Hepatocyte (in vitro differentiated cells): Measurements from ENCODE around the gene RRP9. TPM values are rescaled to one million over a fixed set of nuclear protein-coding genes. Genes with fewer than 3 reads are reported as not detected.

Experiments
- DNase-seq: peaks from one replicate; pipeline ENCODE4 v3.0.0-alpha.2; 2016; ENCODE audit warnings: low spot score
- H2AFZ ChIP-seq: fragments of 200-600 bp; sonication (generic); 2 replicates; pipeline ENCODE4 v1.6.0; 2016; ENCODE audit warnings: antibody characterized with exemption, mild to moderate bottlenecking
- H3K27ac ChIP-seq: fragments of 200-600 bp; sonication (generic); 2 replicates; pipeline ENCODE4 v1.5.1; 2016; ENCODE audit warnings: mild to moderate bottlenecking
- H3K27me3 ChIP-seq: fragments of 200-600 bp; sonication (generic); 2 replicates; pipeline ENCODE4 v1.6.1; 2016
- H3K36me3 ChIP-seq: fragments of 200-600 bp; sonication (generic); replicated peaks from 2 replicates; pipeline ENCODE4 v1.5.1; 2016; ENCODE audit warnings: low read depth; ENCODE audit not compliant: insufficient read depth
- H3K4me1 ChIP-seq: fragments of 200-600 bp; sonication (generic); 2 replicates; pipeline ENCODE4 v1.5.1; 2016; ENCODE audit warnings: mild to moderate bottlenecking, moderate library complexity; ENCODE audit not compliant: insufficient read depth
- H3K4me2 ChIP-seq: fragments of 200-600 bp; sonication (generic); 2 replicates; pipeline ENCODE4 v1.6.0; 2016
- H3K4me3 ChIP-seq: fragments of 200-600 bp; sonication (generic); 2 replicates; pipeline ENCODE4 v1.5.1; 2016; ENCODE audit warnings: mild to moderate bottlenecking
- H3K79me2 ChIP-seq: fragments of 200-600 bp; sonication (generic); 2 replicates; pipeline ENCODE4 v1.6.0; 2017; ENCODE audit warnings: mild to moderate bottlenecking
- H3K9me2 ChIP-seq: fragments of 200-600 bp; sonication (generic); replicated peaks from 2 replicates; pipeline ENCODE4 v1.6.0; 2017; ENCODE audit warnings: mild to moderate bottlenecking; ENCODE audit not compliant: insufficient read depth
- H3K9me3 ChIP-seq: fragments of 200-600 bp; sonication (generic); 2 replicates; pipeline ENCODE4 v1.5.1; 2016; ENCODE audit warnings: low read depth, mild to moderate bottlenecking
- H4K20me1 ChIP-seq: fragments of 200-600 bp; sonication (generic); 2 replicates; pipeline ENCODE4 v1.6.0; 2016; ENCODE audit warnings: mild to moderate bottlenecking; ENCODE audit not compliant: insufficient read depth, poor library complexity, severe bottlenecking
- EZH2 ChIP-seq: fragments of 200-600 bp; sonication (generic); IDR thresholded peaks from 2 replicates; pipeline ENCODE4 v1.6.1; 2016; ENCODE audit warnings: antibody characterized with exemption, mild to moderate bottlenecking, borderline replicate concordance
- EZH2phosphoT487 ChIP-seq: fragments of 200-600 bp; sonication (generic); IDR thresholded peaks from one replicate; pipeline ENCODE4 v1.6.1; 2018; ENCODE audit warnings: antibody characterized with exemption, mild to moderate bottlenecking, low read depth, moderate library complexity; ENCODE audit not compliant: unreplicated experiment, severe bottlenecking
- WGBS: methylation state at CpG from one replicate; pipeline ENCODE4 v1.1.6; 2016; ENCODE audit warnings: low lambda C conversion rate; ENCODE audit errors: missing lambda C conversion rate; 5-methylcytosine and 5-hydroxymethylcytosine counted together
- polyA plus RNA-seq: library from polyadenylated mRNA; unstranded; fragments of >200 nt; fragmentation: Nextera tagmentation; extraction: Ambion mirVana; gene quantifications from 2 replicates; pipeline ENCODE4 v1.2.1, GENCODE V29; 2016
- total RNA-seq: library from RNA; depleted of rRNA; stranded (reverse); fragments of >200 nt; gene quantifications from 2 replicates; pipeline ENCODE4 v1.2.3, GENCODE V29; 2014
- TF ChIP-seq, protein P1 (sequence below): fragments of 200-600 bp; sonication (generic); IDR thresholded peaks from 2 replicates; pipeline ENCODE4 v1.5.1; 2016; ENCODE audit warnings: antibody characterized with exemption, mild to moderate bottlenecking; ENCODE audit not compliant: poor library complexity

RRP9 gene
- total and polyA plus RNA-seq, 2 experiments from 2014 or later = 17.5 to 32.8 TPM

DNA sequence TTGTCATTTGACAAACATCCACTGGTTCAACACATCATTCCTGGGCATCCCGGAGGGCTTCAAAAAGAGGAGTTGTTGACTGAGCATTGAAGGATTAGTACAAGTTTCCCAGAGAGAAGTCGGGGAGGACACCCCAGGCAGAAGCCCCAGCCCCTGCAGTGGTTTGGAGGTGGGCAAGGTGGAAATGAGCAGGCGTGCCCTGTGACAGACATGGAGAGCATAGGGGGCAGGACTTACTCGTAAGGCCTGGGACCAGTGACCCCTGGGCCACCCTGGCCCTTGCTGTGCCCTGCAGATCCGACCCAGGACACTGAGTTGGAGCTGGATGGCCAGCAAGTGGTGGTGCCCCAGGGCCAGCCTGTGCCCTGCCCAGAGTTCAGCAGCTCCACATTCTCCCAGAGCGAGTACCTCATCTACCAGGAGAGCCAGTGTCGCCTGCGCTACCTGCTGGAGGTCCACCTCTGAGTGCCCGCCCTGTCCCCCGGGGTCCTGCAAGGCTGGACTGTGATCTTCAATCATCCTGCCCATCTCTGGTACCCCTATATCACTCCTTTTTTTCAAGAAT is 6.4 kb upstream of the RRP9 start:
- Histone ChIP-seq H3K36me3 (no peaks in the 10 kb centered on the region), H3K27me3 (peaks cover under 1% of the 10 kb centered on the region), H3K4me3 (no peak overlapping the region), H3K4me2 (no peak overlapping the region), H3K27ac (no peak overlapping the region), H3K4me1 (peaks cover under 1% of the 10 kb centered on the region), H3K9me3 (no peaks in the 10 kb centered on the region), H2AFZ (no peak overlapping the region), H4K20me1 (no peaks in the 10 kb centered on the region), H3K9me2 (no peaks in the 10 kb centered on the region), H3K79me2 (no peaks in the 10 kb centered on the region)
- TF ChIP-seq, protein P1, sequence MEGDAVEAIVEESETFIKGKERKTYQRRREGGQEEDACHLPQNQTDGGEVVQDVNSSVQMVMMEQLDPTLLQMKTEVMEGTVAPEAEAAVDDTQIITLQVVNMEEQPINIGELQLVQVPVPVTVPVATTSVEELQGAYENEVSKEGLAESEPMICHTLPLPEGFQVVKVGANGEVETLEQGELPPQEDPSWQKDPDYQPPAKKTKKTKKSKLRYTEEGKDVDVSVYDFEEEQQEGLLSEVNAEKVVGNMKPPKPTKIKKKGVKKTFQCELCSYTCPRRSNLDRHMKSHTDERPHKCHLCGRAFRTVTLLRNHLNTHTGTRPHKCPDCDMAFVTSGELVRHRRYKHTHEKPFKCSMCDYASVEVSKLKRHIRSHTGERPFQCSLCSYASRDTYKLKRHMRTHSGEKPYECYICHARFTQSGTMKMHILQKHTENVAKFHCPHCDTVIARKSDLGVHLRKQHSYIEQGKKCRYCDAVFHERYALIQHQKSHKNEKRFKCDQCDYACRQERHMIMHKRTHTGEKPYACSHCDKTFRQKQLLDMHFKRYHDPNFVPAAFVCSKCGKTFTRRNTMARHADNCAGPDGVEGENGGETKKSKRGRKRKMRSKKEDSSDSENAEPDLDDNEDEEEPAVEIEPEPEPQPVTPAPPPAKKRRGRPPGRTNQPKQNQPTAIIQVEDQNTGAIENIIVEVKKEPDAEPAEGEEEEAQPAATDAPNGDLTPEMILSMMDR = no peak
- TF ChIP-seq EZH2 (no peak), EZH2phosphoT487 (no peak)
- 88% methylated on average over 10 of the region's 10 CpGs for WGBS
- no peak for DNase-seq

DNA sequence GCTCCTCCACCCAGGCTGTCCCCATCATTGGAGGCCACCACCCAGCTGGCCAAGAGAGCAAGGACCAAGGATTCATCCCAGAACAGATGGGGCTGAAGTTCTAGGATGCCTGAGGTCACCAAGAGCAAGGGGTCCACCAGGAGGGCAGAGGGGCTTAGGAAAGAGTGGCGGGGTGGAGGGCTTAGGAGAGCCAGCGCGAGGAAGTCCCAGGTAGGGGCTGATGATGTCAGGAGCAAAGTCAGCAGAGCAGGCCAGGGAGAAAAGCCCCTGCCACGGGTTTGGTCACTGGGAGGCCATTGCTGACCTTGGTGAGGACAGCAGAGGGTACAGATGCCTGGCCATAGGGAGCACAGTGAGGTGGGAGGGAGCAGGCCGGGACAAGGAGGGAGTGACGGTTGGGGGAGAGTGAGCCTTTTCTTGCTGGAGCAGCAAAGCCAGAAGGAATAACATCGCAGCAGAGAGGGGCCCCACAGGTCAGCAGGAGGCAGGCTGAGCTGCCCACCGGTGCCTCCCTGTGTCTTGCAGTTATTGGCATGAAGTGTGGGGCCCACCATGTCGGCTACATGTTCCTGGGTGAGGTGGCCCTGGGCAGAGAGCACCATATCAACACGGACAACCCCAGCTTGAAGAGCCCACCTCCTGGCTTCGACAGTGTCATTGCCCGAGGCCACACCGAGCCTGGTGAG is 5.7 kb upstream of the RRP9 start:
- H3K36me3 ChIP-seq = no peaks in the 10 kb centered on the region

DNA sequence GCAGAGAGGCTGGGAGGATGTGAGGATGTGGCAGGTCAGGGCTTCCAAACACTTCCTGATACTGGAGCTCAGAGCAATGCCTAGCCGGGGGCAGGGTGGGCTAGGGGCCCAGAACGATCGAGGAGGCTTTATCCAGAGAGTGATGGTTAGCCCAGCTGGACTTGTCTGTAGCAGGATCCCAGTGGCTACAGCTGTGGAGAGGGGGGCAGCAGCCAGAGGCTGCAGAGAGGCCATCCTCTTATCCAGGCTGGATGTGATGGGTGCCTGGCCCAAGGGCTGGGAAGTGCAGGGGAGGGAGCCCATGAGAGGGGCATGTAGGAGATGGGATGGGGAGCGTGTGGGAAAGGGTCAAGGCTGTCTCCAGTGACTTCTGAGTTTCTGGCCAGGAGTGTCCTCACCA is 5.1 kb upstream of the RRP9 start:
- Histone ChIP-seq H3K36me3 (no peaks in the 10 kb centered on the region), H3K4me3 (no peak overlapping the region), H3K4me1 (peaks cover 10% of the 10 kb centered on the region), H3K27ac (no peak overlapping the region), H4K20me1 (no peaks in the 10 kb centered on the region), H3K9me3 (no peaks in the 10 kb centered on the region), H3K9me2 (no peaks in the 10 kb centered on the region), H3K4me2 (no peak overlapping the region), H3K27me3 (no peaks in the 10 kb centered on the region), H2AFZ (no peak overlapping the region), H3K79me2 (no peaks in the 10 kb centered on the region)
- TF ChIP-seq, protein P1 = no peak
- TF ChIP-seq EZH2 = no peak
- no peak for TF ChIP-seq EZH2phosphoT487
- no peak for DNase-seq
- 83% methylated on average over 4 of the region's 4 CpGs for WGBS

More for the DNA sequence above, 5.7 kb upstream of the RRP9 start:
- WGBS = 79% methylated on average over 13 of the region's 13 CpGs
- no peaks in the 10 kb centered on the region for H3K9me2 ChIP-seq
- H3K4me1 ChIP-seq = peaks cover 8% of the 10 kb centered on the region
- no peaks in the 10 kb centered on the region for H3K79me2 ChIP-seq
- H3K9me3 ChIP-seq = no peaks in the 10 kb centered on the region
- TF ChIP-seq, protein P1 = no peak
- TF ChIP-seq EZH2 (no peak), EZH2phosphoT487 (no peak)
- H3K4me3 ChIP-seq = no peak overlapping the region
- H3K27ac ChIP-seq = no peak overlapping the region
- H4K20me1 ChIP-seq = no peaks in the 10 kb centered on the region
- H3K4me2 ChIP-seq = no peak overlapping the region
- H3K27me3 ChIP-seq = no peaks in the 10 kb centered on the region
- no peak overlapping the region for H2AFZ ChIP-seq
- no peak for DNase-seq
